Naive thymus-derived CD4-positive, alpha-beta T cell (primary cell): ENCODE measurements around the gene TMEM101. TPM values are rescaled to one million over a fixed set of nuclear protein-coding genes. Genes with fewer than 3 reads are reported as not detected.
"Not testable (repeated sequence)": the region's sequence is repeated elsewhere in the genome, so short reads cannot be mapped to it uniquely, and the experiment has no call there.

Source experiments
- ATAC-seq: fragments of 150-1000 bp; cut with Tn5 transposase; 2 replicates; pipeline ENCODE4 v1.10.0; 2021; ENCODE audit warnings: mild to moderate bottlenecking, moderate library complexity
- CTCF ChIA-PET: fragments of 350-600 bp; sonication (Branson Sonifier 250); formaldehyde crosslinking; loops from one replicate; lab custom pipeline; 2021; ENCODE audit warnings: antibody characterized with exemption; lab: Charles Lee
- POLR2A ChIA-PET: fragments of 350-600 bp; sonication (Branson Sonifier 250); formaldehyde crosslinking; loops from one replicate; lab custom pipeline; 2021; ENCODE audit warnings: antibody characterized with exemption, inconsistent platforms; lab: Charles Lee
- DNase-seq, 9 donors: peaks; one replicate each; pipeline versions ENCODE4 v3.0.0 to v3.0.0-alpha.2; 2020 to 2022; ENCODE audit warnings: mixed read lengths in 1 of 9
- H3K27ac ChIP-seq: one replicate; pipeline ENCODE4 v1.7.0; 2013; ENCODE audit warnings: mild to moderate bottlenecking, low read depth, low read length, moderate library complexity
- H3K27me3 ChIP-seq, 2 donors: one replicate each; pipeline ENCODE4 v1.7.0; 2013; ENCODE audit warnings: low read length in 2 of 2, mild to moderate bottlenecking in 2 of 2, moderate library complexity in 2 of 2; ENCODE audit not compliant: control insufficient read depth in 2 of 2, insufficient read depth in 2 of 2
- H3K36me3 ChIP-seq, 3 experiments: 1 replicate in 2 of 3; 2 replicates in 1 of 3; pipeline ENCODE4 v1.7.0; 2013; ENCODE audit warnings: low read length in 3 of 3, mild to moderate bottlenecking in 3 of 3, moderate library complexity in 1 of 3; ENCODE audit not compliant: insufficient read depth in 3 of 3, control insufficient read depth in 2 of 3
- H3K4me1 ChIP-seq, 2 donors: one replicate each; pipeline ENCODE4 v1.7.0; 2013; ENCODE audit warnings: low read length in 2 of 2, mild to moderate bottlenecking in 2 of 2, moderate library complexity in 1 of 2; ENCODE audit not compliant: control insufficient read depth in 2 of 2, insufficient read depth in 2 of 2
- H3K4me3 ChIP-seq: 2 replicates; pipeline ENCODE4 v1.7.0; 2013; ENCODE audit warnings: mild to moderate bottlenecking, low read length
- H3K9me3 ChIP-seq, 3 experiments: 1 replicate in 2 of 3; 2 replicates in 1 of 3; pipeline ENCODE4 v1.7.0; 2013; ENCODE audit warnings: low read length in 3 of 3; ENCODE audit not compliant: control insufficient read depth in 2 of 3
- H3K27ac Mint-ChIP-seq, 9 donors: one replicate each; pipeline ENCODE4 v1.8.0; 2020 to 2022; ENCODE audit warnings: mixed read lengths in 9 of 9, mild to moderate bottlenecking in 8 of 9, moderate library complexity in 5 of 9, inconsistent platforms in 2 of 9
- H3K27me3 Mint-ChIP-seq, 5 donors: one replicate each; pipeline ENCODE4 v1.8.0; 2021 to 2022; ENCODE audit warnings: mixed read lengths in 5 of 5, mild to moderate bottlenecking in 1 of 5
- H3K36me3 Mint-ChIP-seq, 5 donors: one replicate each; pipeline ENCODE4 v1.8.0; 2020 to 2022; ENCODE audit warnings: mixed read lengths in 5 of 5, mild to moderate bottlenecking in 3 of 5, inconsistent platforms in 1 of 5
- H3K4me1 Mint-ChIP-seq, 7 donors: one replicate each; pipeline ENCODE4 v1.8.0; 2020 to 2022; ENCODE audit warnings: mixed read lengths in 7 of 7, mild to moderate bottlenecking in 3 of 7, inconsistent platforms in 1 of 7
- H3K4me3 Mint-ChIP-seq, 10 donors: one replicate each; pipeline ENCODE4 v1.8.0; 2020 to 2022; ENCODE audit warnings: mild to moderate bottlenecking in 10 of 10, mixed read lengths in 10 of 10, moderate library complexity in 6 of 10, inconsistent platforms in 2 of 10
- H3K9me3 Mint-ChIP-seq, 11 donors: one replicate each; pipeline ENCODE4 v1.8.0; 2020 to 2022; ENCODE audit warnings: mixed read lengths in 11 of 11, mild to moderate bottlenecking in 4 of 11, inconsistent platforms in 1 of 11, moderate library complexity in 1 of 11
- intact Hi-C, 2 donors: fragments of 100-400 bp; cut with micrococcal nuclease; formaldehyde crosslinking; loops; one replicate each; pipeline ENCODE4 v1.15.1; 2023
- polyA plus RNA-seq, 2 donors: library from polyadenylated mRNA; unstranded; fragments of 300-500 nt; fragmentation: Illumina TruSeq; gene quantifications; one replicate each; pipeline ENCODE4 v1.2.3, GENCODE V29; 2021
- total RNA-seq, 6 experiments: library from RNA in 5 of 6; stranded (reverse) in 5 of 6; gene quantifications; 1 replicate in 5 of 6; 2 replicates in 1 of 6; pipeline ENCODE4 v1.2.3 and lab custom pipeline; 2021 to 2026

TMEM101 gene
- total and polyA plus RNA-seq, 7 experiments from 2014 or later, result 12.1 to 36.0 (median 31.8) TPM

DNA sequence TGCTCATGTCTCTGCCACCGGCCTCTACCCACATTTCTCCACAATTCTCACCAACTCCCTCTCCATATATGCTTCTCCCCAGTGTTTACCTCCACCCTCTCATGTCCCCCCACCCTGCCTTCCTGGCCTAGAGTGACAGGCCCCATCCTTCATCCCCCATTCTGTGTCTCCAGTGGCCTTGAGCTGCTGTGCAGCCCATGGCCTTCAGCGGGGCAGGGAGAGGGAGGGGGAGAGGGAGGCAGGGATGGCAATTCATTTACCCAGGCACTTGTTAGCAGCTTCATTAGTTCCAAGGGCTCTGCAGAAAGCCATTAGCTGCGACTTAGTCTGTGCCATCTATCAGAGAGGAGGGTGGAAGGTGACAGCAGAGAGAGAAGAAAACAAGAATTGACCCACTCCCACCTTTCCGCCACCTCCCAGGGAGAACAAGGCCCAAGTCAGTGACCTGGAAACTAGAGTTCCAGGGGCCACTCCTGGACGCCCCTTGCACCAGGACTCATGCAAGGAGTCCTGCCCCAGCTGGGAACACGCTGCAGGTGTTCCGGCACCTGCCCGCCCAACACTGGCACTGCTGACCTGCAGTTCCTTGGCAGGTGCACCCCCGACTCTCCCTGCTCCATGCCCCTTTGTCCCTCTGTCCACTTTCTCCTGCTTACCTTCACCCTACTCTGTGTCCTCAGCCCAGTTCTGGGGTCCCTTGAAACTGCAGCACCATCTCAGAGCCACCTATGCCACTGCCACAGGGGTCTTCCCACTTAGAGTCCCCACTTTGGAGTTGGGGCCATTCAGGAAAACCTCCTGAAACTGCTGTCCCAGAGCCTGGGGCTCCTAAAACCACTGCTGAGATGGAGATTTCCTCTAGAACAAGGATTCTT, 37.6 kb downstream of the TMEM101 start:
- peaks cover 0 to 3% (median 0%) of the 10 kb centered on the region in 7 donors for H3K4me1 Mint-ChIP-seq

GRCh38 chr17:43975898-43976297, 38.9 kb downstream of the TMEM101 start:
- ATAC-seq (no peak), DNase-seq (no peak)
- peaks cover 0 to 28% (median 17%) of the 10 kb centered on the region in 5 donors for H3K27me3 Mint-ChIP-seq
- ChIA-PET CTCF (no interaction called here), POLR2A (no interaction called here)
- H3K27me3 ChIP-seq, result no peaks in the 10 kb centered on the region
- no peaks in the 10 kb centered on the region for H3K4me1 ChIP-seq
- H3K9me3 ChIP-seq, result no peaks in the 10 kb centered on the region
- no peak overlapping the region for H3K4me3 ChIP-seq
- no peaks in the 10 kb centered on the region for H3K9me3 Mint-ChIP-seq
- no peak overlapping the region for H3K4me3 Mint-ChIP-seq
- no peak overlapping the region for H3K27ac ChIP-seq
- no peaks in the 10 kb centered on the region for H3K36me3 ChIP-seq
- no peak overlapping the region for H3K27ac Mint-ChIP-seq
- intact Hi-C loops, result no loop called here
- no peaks in the 10 kb centered on the region for H3K36me3 Mint-ChIP-seq
- H3K4me1 Mint-ChIP-seq, result peaks cover 4 to 8% (median 7%) of the 10 kb centered on the region in 7 donors

More for the DNA sequence above, 37.6 kb downstream of the TMEM101 start:
- ChIA-PET POLR2A (interaction anchor here (0.5 kb wide), 1 partner anchor 13 kb away, joined by 3 read pairs; no protein-coding TSS in a partner anchor), CTCF (no interaction called here)
- DNase-seq (no peak), ATAC-seq (no peak)
- no peaks in the 10 kb centered on the region for H3K4me1 ChIP-seq
- Mint-ChIP-seq H3K36me3 (no peaks in the 10 kb centered on the region), H3K27ac (peak overlapping the region in 1 of 9 donors; percentile 32), H3K9me3 (no peaks in the 10 kb centered on the region), H3K27me3 (peaks cover 6 to 34% (median 30%) of the 10 kb centered on the region in 5 donors), H3K4me3 (no peak overlapping the region)
- no peaks in the 10 kb centered on the region for H3K9me3 ChIP-seq
- H3K36me3 ChIP-seq, result no peaks in the 10 kb centered on the region
- no peak overlapping the region for H3K27ac ChIP-seq
- peaks cover 0 to 2% of the 10 kb centered on the region in 2 donors for H3K27me3 ChIP-seq
- intact Hi-C loops, result no loop called here
- H3K4me3 ChIP-seq, result no peak overlapping the region

GRCh38 chr17:43974382-43975266, 40.1 kb downstream of the TMEM101 start:
- CTCF ChIA-PET, result no interaction called here
- no peaks in the 10 kb centered on the region for H3K9me3 ChIP-seq
- Mint-ChIP-seq H3K36me3 (no peaks in the 10 kb centered on the region), H3K9me3 (no peaks in the 10 kb centered on the region), H3K4me1 (peaks cover 4 to 8% (median 7%) of the 10 kb centered on the region in 7 donors), H3K27me3 (peaks cover 0 to 29% (median 16%) of the 10 kb centered on the region in 5 donors), H3K4me3 (no peak overlapping the region), H3K27ac (no peak overlapping the region)
- no peaks in the 10 kb centered on the region for H3K27me3 ChIP-seq
- no peak overlapping the region for H3K27ac ChIP-seq
- ATAC-seq (no peak), DNase-seq (no peak)
- H3K4me1 ChIP-seq, result no peaks in the 10 kb centered on the region
- no peak overlapping the region for H3K4me3 ChIP-seq
- POLR2A ChIA-PET, result interaction anchor here (0.7 kb wide), 1 partner anchor 322 kb away, joined by 3 read pairs; no protein-coding TSS in a partner anchor
- intact Hi-C loops, result no loop called here
- H3K36me3 ChIP-seq, result no peaks in the 10 kb centered on the region

- H3K27ac ChIP-seq, H3K4me1 Mint-ChIP-seq, H3K9me3 Mint-ChIP-seq, H3K36me3 Mint-ChIP-seq, H3K27ac Mint-ChIP-seq, intact Hi-C loops, H3K4me3 Mint-ChIP-seq, ATAC-seq, H3K4me1 ChIP-seq, H3K9me3 ChIP-seq, H3K36me3 ChIP-seq, H3K4me3 ChIP-seq, DNase-seq, H3K27me3 ChIP-seq: not testable (repeated sequence)
- ChIA-PET CTCF (interaction anchor here (0.7 to 0.9 kb wide), 2 partner anchors 11 to 393 kb away, joined by 3 to 5 read pairs; no protein-coding TSS in a partner anchor), POLR2A (interaction anchor here (0.6 kb wide), 1 partner anchor 210 kb away, joined by 3 read pairs; no protein-coding TSS in a partner anchor)
- peaks cover 0 to 31% (median 7%) of the 10 kb centered on the region in 5 donors for H3K27me3 Mint-ChIP-seq
Observed at GRCh38 chr17:43972444-43973212, 42.1 kb downstream of the TMEM101 start.

GRCh38 chr17:43971436-43971835, 43.3 kb downstream of the TMEM101 start:
- H3K9me3 Mint-ChIP-seq, H3K4me3 Mint-ChIP-seq, H3K36me3 Mint-ChIP-seq, intact Hi-C loops, H3K4me1 Mint-ChIP-seq, H3K4me1 ChIP-seq, H3K9me3 ChIP-seq, H3K27ac Mint-ChIP-seq, H3K4me3 ChIP-seq, H3K27ac ChIP-seq, H3K36me3 ChIP-seq, H3K27me3 ChIP-seq: not testable (repeated sequence)
- DNase-seq, result peak in 4 of 9 donors; percentile 8 to 21 (median 13)
- POLR2A ChIA-PET, result interaction anchor here (0.6 kb wide), 1 partner anchor 1183 kb away, joined by 4 read pairs; no protein-coding TSS in a partner anchor
- CTCF ChIA-PET, result interaction anchor here (0.9 kb wide), 1 partner anchor 10 kb away, joined by 3 read pairs; no protein-coding TSS in a partner anchor
- ATAC-seq, result peak; percentile 63
- H3K27me3 Mint-ChIP-seq, result peaks cover 0 to 35% (median 4%) of the 10 kb centered on the region in 5 donors

DNA sequence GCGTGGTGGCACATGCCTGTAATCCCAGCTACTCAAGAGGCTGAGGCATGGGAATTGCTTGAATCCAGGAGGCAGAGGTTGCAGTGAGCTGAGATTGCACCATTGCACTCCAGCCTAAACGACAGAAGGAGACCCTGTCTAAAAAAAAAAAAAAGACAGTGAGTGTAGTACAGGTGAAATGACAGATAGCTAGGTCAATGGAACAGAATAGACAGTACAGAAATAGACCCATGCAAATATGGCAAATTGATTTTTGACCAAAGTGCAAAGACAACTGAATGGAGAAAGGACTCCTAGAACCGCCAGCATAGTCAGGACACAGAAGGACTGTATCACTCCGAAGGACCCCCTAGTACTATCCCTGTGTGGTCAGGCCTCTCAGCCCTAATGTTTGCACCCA, 44.4 kb downstream of the TMEM101 start:
- Mint-ChIP-seq H3K4me1 (peaks cover 2 to 8% (median 7%) of the 10 kb centered on the region in 7 donors), H3K4me3 (no peak overlapping the region), H3K9me3 (no peaks in the 10 kb centered on the region), H3K27ac (no peak overlapping the region), H3K27me3 (peaks cover 0 to 41% (median 4%) of the 10 kb centered on the region in 5 donors), H3K36me3 (no peaks in the 10 kb centered on the region)
- no peak for ATAC-seq
- CTCF ChIA-PET, result no interaction called here
- no peak overlapping the region for H3K4me3 ChIP-seq
- H3K9me3 ChIP-seq, result no peaks in the 10 kb centered on the region
- POLR2A ChIA-PET, result no interaction called here
- no peaks in the 10 kb centered on the region for H3K36me3 ChIP-seq
- no peaks in the 10 kb centered on the region for H3K4me1 ChIP-seq
- no peak for DNase-seq
- intact Hi-C loops, result no loop called here
- H3K27ac ChIP-seq, result no peak overlapping the region
- H3K27me3 ChIP-seq, result no peaks in the 10 kb centered on the region
